Panc1 (cell line): ENCODE measurements around the gene LEMD2.

Experiments
- CTCF ChIP-seq: fragments of 450-650 bp; IDR thresholded peaks from 2 replicates; pipeline ENCODE4 v1.5.1; 2017; ENCODE audit warnings: mild to moderate bottlenecking
- POLR2AphosphoS5 ChIP-seq: IDR thresholded peaks from 2 replicates; pipeline ENCODE4 v1.6.1; 2012; ENCODE audit warnings: mild to moderate bottlenecking, low read depth, low read length, moderate library complexity
- REST ChIP-seq, 2 experiments: IDR thresholded peaks; 2 replicates each; pipeline ENCODE4 v1.6.1; 2011 to 2012; ENCODE audit warnings: low read depth in 2 of 2, control low read depth in 1 of 2, low read length in 1 of 2, mild to moderate bottlenecking in 1 of 2, moderate library complexity in 1 of 2; ENCODE audit not compliant: insufficient read depth in 1 of 2
- SIN3A ChIP-seq: IDR thresholded peaks from 2 replicates; pipeline ENCODE4 v1.6.1; 2012; ENCODE audit warnings: low read depth, mild to moderate bottlenecking, low read length, moderate library complexity, borderline replicate concordance; ENCODE audit not compliant: insufficient read depth

- TF ChIP-seq CTCF, result no peak
- no peak for TF ChIP-seq POLR2AphosphoS5
- no peak for TF ChIP-seq SIN3A
- no peak for TF ChIP-seq REST (IDR thresholded peaks at IDR 0.05; ENCODE audit: insufficient read depth in 1 of 2, low read depth in 2 of 2, low read length in 1 of 2)
Measured at GRCh38 chr6:33794910-33795623, 6.1 kb upstream of the LEMD2 start.
